GM21367 (cell line): ENCODE measurements around the gene SYTL2.
"Not testable (repeated sequence)": the region's sequence is repeated elsewhere in the genome, so short reads cannot be mapped to it uniquely, and the experiment has no call there.

Source experiments
- ATAC-seq: cut with Tn5 transposase; IDR thresholded peaks from one replicate; pipeline ENCODE4 v1.9.1; 2021; ENCODE audit not compliant: unreplicated experiment

The SYTL2 gene

DNA sequence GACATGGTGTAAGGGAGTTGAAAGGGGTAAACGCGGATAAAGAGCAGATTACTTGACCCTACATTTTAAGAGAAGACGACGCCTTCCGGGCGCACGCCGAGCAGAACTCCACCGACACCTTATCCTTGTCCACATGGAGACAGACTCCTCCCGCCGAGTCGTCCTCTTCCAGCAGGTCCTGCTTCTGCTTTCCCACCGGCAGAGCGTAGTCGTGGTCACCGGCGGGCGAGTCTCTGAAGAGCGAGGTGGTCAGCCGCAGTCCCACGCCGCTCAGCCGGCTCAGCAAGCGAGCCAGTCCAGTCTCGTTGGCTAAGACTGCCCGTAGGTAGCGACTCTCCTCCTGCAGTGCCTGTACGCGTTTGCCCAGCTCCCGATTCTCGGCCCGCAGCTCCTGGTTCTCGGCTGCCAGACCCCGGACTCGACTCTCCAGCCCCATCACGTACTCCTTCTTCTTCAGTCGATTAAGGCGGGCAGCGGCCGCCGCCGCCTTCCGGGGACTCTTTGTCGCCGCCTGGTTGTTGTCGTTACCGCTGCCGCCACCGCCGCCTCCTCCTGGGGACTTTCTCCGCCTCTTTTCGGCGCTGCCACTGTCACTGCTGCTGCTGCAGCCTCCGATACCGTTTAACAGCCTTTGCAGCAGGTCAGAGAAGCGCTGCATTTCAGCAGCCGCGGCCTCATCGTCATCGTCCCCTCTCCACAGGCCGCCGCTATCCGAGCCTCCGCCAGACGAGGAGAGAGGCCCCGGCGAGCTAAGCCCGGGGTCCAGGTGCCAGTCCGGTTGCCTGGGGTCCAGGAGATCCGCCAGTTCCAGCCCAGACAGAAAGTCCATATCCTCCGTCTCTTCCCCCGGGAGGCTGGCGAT lies 147.0 kb downstream of the SYTL2 start:
- ATAC-seq = peak; percentile 58

DNA sequence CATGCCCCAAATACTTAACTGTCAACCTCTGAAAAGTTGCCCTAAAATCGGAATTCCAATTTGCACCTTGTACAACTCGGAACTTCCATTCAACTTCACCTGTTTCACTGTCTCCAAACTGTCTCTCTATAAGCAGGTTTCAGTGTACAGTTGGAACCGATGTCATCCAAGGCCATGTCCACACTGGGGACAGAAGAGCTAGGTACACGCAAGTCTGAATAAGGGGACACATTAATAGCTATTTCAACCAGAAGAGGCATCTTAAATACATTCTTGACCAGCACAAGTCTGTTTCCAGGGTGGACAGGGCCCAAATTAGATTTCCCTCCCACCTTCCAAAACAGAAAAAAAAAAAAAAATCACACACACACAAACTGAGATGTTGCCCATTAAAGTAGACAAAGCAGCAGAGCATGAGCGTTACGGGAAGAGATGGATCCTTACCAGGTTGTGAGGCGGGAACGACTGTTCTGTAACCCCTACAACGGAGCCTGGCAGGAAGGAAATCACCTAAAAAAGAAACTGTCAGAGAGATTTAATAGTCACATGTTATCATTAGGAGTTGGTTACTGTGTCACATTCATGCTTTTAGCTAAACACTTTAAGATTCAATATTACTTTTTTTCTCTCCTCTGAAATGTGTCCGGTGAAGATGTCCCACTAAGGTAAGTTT lies 147.7 kb downstream of the SYTL2 start:
- no peak for ATAC-seq

DNA sequence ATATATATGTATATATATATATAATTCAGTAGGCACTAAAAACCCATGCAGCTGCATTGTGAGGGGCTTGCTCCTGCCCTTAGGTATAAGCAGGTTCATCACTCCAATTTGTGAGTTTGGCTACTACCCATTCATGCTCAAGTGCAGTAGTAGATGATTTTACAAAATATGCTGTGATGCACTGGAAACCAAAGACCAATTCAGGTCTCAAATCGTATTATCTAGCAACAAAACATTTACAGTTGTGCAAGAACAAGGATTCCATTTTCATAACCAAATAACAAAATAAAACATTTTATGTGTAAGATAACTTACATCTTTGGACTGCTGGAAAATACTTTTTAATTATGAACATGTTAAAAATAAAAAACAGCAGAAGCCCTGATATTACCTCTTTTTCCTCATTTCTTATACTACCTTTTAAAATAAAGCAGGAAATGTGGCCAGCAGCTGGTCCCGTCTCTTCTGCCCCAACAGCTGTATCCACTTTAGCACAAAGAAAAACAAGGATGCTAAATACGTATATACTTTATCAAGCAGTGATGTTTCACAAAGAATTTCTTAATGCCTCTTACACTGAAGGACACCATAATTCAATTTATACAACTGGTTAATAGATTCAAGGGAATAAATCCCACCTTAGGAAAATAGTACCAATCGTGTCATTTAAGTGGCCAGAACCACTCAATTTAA lies 148.8 kb downstream of the SYTL2 start:
- no peak for ATAC-seq

DNA sequence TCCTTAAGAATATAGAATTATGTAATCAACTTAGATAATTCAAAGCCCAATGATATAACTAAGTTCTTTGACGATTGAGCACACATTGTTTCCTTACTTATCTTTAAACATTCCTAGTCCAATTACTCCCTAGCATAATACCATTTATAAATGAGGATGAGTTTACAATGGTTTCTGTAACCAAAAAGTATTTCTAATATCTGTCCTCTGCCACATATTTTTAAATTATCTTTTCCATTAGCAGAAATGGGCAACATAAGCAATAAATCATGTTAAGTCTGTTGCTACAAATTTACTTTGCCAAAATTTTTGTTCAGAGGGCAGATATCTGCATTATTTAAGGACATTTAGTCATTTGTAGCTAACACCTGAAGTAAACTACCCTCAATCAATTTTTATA lies 152.8 kb downstream of the SYTL2 start:
- ATAC-seq = no peak

DNA sequence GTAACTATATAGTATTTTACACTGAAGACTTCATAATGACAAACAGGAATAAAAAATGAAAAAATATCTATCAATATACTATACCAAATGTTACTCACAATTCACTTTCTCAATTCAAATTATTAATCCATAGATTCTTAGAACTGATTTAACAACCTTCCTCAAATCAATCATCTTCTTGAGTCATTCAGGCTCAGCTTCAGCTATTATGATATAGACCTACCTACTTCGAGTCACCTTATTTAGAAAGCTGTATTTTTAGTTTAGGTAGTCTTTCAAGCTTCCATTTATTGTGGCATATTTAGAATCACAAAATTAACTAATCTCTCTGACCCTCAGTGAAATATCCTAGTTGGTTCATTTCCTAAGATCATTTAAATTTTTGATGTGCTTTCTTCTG lies 154.2 kb downstream of the SYTL2 start:
- no peak for ATAC-seq

DNA sequence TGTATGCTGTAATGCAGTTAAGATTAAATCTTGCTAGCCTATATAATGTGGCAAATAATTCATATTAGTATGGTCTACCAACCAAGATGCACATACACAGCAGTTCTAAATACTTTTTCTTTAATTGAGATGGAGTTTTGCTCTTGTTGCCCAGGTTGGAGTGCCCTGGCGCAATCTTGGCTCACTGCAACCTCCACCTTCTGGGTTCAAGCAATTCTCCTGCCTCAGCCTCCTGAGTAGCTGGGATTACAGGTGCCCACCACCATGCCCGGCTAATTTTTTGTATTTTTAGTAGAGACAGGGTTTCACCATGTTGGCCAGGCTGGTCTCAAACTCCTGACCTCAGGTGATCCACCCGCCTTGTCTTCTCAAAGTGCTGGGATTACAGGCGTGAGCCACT lies 156.6 kb downstream of the SYTL2 start:
- not testable (repeated sequence) for ATAC-seq

DNA sequence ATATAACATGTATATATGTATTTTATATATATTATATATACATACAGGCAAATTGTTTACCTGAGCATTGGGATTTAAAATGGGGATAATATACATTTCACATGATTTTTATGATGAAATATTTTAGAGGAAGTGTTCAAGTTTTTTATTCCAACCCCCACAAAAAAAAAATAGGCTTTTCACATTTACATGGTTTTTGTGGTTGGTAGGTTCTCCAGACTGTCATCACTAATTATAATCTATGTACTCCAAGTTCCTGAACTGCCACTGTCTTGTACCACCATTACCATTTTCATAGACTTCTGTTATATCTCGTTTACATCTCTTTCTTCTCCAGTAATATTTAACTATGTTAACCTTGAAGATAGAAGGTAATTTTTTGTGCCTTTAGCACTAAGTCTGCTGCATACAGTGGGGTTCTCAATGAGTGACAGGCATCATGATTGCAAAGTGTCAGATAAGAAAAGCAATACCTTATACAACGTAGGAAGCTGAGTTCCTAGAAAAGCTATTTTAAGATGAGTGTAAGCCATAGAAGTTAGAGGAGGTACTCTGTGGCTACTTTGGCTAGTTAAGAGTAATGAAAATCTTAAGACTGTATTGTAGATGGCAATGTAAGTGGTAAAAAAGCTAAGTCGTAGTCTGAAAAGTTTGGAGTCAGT lies 158.0 kb downstream of the SYTL2 start:
- no peak for ATAC-seq

DNA sequence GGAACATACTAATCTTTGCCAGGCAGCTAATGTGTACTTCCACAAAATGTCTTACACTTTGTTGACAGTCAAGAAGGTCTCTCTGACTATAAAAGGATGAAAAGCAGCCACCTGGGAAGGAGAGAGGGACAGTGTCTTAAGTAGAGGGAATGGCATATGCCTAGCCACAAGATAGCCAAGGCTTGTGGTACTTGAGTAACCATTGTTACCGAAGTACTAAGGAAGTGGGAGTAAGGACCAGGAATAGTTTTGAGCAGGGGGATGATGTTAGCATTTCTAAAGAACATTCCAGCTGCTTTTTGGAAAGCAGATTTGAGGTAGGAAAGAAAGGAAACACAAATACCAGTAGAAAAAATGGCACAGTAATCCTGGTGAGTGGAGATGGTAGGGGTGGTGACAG lies 159.8 kb downstream of the SYTL2 start:
- no peak for ATAC-seq

DNA sequence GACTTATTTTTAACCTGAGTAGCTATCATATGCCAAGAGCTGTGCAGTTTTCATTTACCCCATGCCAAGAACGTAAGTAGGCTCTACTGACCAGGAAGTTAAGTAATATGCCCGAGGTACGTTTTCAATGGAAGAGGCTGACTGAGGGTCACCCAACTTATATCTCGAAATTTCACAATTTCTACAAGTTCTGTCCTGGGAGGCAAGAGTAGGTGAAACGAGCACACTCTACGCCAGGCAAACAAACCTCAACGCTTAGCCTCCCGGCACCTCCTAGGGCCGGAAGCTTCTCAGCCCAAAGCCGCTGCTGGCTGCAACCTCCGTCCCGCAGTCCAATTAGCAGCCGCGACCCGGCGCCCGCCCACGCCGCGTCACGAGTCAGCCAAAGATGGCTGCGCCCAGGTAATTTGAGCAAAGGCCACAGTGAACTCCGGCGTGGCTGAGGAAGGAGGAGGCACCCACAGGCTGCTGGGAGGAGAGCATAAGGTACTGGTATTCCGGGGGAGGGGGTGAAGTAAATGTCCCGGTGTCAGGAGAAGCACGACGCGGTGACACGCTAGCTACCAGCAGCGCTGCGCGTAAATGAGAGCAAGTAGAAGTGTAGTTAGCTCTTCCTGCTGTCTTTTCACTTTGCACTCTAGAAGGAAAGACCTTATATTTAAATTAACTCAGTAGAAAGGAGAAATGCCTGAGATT lies 163.2 kb downstream of the SYTL2 start, which contains the start of gene TMEM126A:
Gene TMEM126A (plus strand): TSS at position 364 of the 696 bp plus-strand sequence. CDS start 2,289 bp downstream, outside the sequence.
- ATAC-seq = peak; percentile 98

DNA sequence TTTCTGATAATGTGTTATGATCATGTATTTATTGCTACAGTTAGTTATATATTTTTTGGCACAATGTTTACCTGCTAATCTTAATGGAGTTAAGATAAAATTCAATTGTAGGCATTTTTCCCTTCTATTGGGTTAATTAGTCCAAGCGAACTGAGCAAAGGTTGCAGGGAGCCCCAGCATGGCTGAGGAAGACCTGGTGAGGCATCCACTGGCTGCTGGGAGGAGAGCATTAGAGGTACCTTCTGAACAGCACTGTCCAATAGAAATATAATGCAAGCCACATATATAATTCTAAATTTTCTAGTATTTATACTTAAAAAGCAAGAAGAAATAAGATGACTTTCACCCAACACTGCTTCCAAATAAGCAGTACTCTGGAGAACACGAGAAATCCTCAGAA lies 163.9 kb downstream of the SYTL2 start:
- peak; percentile 3 for ATAC-seq
